Brain microvascular endothelial cell (primary cell): ENCODE results near the gene OPA1.

Experiments used
- DNase-seq: peaks from one replicate; pipeline ENCODE4 v3.0.0-alpha.2; 2020
- H3K27ac ChIP-seq: fragments of 250-450 bp; sonication (Bioruptor Pico); 2 replicates; pipeline ENCODE4 v1.5.1; 2020; ENCODE audit warnings: mild to moderate bottlenecking, moderate library complexity
- H3K27me3 ChIP-seq: fragments of 250-450 bp; sonication (Bioruptor Pico); replicated peaks from 2 replicates; pipeline ENCODE4 v1.5.1; 2020; ENCODE audit warnings: mild to moderate bottlenecking
- H3K36me3 ChIP-seq: fragments of 250-450 bp; sonication (Bioruptor Pico); replicated peaks from 2 replicates; pipeline ENCODE4 v1.5.1; 2020; ENCODE audit warnings: mild to moderate bottlenecking
- H3K4me3 ChIP-seq: 2 replicates; pipeline ENCODE4 v1.5.1; 2011; ENCODE audit warnings: low read depth, mild to moderate bottlenecking, control low read depth, low read length, moderate library complexity
- CTCF ChIP-seq: IDR thresholded peaks from 2 replicates; pipeline ENCODE4 v1.5.1; 2011; ENCODE audit warnings: low read depth, mild to moderate bottlenecking, moderate library complexity, low read length, control low read depth, inconsistent platforms; ENCODE audit errors: missing control alignments
- in situ Hi-C: cut with HindIII; loops from 2 replicates; pipeline ENCODE4 v1.10.0; 2017; ENCODE audit warnings: low sequenced_read_pairs, low pct_ligation_motif_present

Gene OPA1

GRCh38 chr3:193620650-193621049 lies 27.6 kb downstream of the OPA1 start:
- in situ Hi-C loops: no loop called here
- no peak for TF ChIP-seq CTCF
- Histone ChIP-seq H3K27me3 (no peaks in the 10 kb centered on the region), H3K36me3 (peaks cover 14% of the 10 kb centered on the region), H3K27ac (no peak overlapping the region), H3K4me3 (no peak overlapping the region)
- peak; percentile 12 for DNase-seq

GRCh38 chr3:193621127-193621526 lies 28.1 kb downstream of the OPA1 start:
- Histone ChIP-seq H3K36me3 (peaks cover 16% of the 10 kb centered on the region), H3K4me3 (no peak overlapping the region), H3K27ac (no peak overlapping the region), H3K27me3 (no peaks in the 10 kb centered on the region)
- no peak for TF ChIP-seq CTCF
- DNase-seq: no peak
- in situ Hi-C loops: no loop called here

DNA sequence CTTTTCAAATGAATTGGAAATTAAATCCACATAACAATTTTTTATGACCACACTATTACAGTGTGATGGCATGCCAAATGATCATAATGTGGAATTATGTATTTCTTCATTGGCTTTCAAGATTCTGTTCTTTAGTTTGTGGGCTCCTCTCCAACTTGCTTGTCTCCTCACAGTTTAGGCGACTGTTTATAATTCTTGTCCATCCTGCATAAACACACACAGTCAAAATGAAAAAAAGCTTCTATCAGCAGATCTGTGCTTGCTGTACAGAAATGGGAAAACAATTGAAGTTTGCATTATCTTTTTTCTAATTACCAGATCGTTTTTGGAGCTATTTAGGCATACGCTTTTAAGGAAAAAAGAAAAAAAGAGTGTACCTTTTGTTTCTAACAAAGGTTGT lies 37.0 kb downstream of the OPA1 start:
- no peak for TF ChIP-seq CTCF
- peaks cover 6% of the 10 kb centered on the region for H3K36me3 ChIP-seq

GRCh38 chr3:193637831-193638230 lies 44.8 kb downstream of the OPA1 start:
- Histone ChIP-seq H3K27me3 (no peaks in the 10 kb centered on the region), H3K4me3 (no peak overlapping the region), H3K27ac (no peak overlapping the region), H3K36me3 (peaks cover 31% of the 10 kb centered on the region)
- DNase-seq: no peak
- no peak for TF ChIP-seq CTCF
- in situ Hi-C loops: no loop called here

More for the DNA sequence above, 37.0 kb downstream of the OPA1 start:
- in situ Hi-C loops: no loop called here
- Histone ChIP-seq H3K27me3 (no peaks in the 10 kb centered on the region), H3K4me3 (no peak overlapping the region), H3K27ac (no peak overlapping the region)
- no peak for DNase-seq

GRCh38 chr3:193638833-193639232 lies 45.8 kb downstream of the OPA1 start:
- no peaks in the 10 kb centered on the region for H3K27me3 ChIP-seq
- no peak for DNase-seq
- TF ChIP-seq CTCF: no peak
- in situ Hi-C loops: no loop called here
- H3K27ac ChIP-seq: no peak overlapping the region
- peaks cover 35% of the 10 kb centered on the region for H3K36me3 ChIP-seq
- no peak overlapping the region for H3K4me3 ChIP-seq

DNA sequence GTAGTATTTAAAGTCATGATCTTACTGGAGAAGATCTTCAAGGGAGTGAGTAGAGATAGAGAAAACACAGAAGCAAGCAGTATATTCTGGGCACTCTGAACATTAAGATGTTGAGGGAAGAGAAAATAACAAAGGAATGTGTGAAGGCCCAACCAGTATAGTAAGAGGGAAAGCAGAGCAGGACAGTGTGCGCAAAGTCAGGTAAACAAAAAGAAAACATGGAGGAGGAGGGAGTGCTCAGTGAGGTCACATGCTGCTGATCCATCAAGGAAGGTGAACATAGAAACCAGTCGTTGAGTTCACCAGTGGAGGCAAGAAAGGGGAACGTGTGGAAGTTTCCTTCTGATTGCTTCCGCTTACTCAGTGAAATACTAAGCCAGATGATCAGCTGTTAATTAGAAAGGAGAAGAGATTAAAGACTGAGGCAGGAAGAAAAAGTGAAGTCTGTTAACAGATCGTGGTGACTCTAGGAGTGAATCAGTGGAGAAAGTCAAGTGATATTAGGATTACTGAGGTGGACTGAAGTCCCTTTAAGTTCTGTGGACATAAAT lies 47.2 kb downstream of the OPA1 start:
- no peak for DNase-seq
- H3K4me3 ChIP-seq: no peak overlapping the region
- peaks cover 45% of the 10 kb centered on the region for H3K36me3 ChIP-seq
- no peak for TF ChIP-seq CTCF
- no peaks in the 10 kb centered on the region for H3K27me3 ChIP-seq
- H3K27ac ChIP-seq: no peak overlapping the region
- in situ Hi-C loops: no loop called here
